GM19372 (cell line): ENCODE results near the gene IPP.
"Not testable (repeated sequence)": the region's sequence is repeated elsewhere in the genome, so short reads cannot be mapped to it uniquely, and the experiment has no call there.

Experiments
- ATAC-seq: cut with Tn5 transposase; IDR thresholded peaks from one replicate; pipeline ENCODE4 v1.9.1; 2021; ENCODE audit warnings: mild to moderate bottlenecking, low read depth, moderate library complexity; ENCODE audit not compliant: unreplicated experiment

IPP gene

DNA sequence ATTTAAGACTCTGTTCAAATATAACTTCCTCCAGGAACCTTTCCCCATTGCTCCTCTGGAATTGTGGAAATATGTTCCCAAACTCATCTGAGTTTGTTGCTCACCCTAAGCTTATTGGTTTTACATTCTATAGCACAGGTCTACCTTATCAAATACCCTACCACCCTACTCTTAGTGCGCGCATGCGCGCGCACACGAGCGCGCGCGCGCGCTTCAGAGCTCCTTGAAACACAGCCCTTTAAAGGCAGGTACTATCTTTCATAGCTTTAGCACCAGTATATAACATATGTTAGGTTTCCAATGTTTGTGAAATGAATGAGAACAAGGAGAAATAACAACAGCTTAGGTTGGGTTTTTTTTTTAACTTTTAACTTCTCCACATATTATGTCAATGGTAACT is 3.5 kb downstream of the IPP start:
- ATAC-seq: no peak

DNA sequence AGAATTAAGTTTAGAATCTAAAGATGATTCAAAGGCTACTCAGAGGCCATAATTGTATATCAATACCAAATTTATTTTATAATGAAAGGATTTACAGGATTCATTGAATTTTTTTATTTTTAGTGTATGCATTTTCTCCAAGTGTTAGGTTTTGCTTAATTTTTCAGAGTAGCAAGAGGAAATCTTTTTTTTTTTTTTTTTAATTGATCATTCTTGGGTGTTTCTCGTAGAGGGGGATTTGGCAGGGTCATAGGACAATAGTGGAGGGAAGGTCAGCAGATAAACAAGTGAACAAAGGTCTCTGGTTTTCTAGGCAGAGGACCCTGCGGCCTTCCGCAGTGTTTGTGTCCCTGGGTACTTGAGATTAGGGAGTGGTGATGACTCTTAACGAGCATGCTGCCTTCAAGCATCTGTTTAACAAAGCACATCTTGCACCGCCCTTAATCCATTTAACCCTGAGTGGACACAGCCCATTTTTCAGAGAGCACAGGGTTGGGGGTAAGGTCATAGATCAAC is 10.8 kb downstream of the IPP start:
- not testable (repeated sequence) for ATAC-seq

DNA sequence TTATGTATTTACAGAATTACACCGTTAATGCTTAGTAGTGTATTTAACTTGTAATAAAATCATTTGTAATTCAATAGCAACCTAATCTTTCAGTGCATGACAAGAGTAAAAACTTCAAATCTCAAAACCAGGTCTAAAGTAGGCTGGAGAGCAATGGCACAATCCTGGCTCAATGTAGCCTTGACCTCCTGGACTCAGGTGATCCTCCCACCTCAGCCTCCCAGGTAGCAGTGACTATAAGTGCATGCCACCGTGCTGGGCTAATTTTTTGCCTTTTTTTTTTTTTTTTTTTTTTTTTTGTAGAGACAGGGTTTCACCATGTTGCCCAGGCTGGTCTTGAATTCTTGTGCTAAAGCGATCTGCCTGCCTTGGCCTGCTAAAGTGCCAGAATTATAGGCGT is 11.3 kb downstream of the IPP start:
- ATAC-seq: no peak

DNA sequence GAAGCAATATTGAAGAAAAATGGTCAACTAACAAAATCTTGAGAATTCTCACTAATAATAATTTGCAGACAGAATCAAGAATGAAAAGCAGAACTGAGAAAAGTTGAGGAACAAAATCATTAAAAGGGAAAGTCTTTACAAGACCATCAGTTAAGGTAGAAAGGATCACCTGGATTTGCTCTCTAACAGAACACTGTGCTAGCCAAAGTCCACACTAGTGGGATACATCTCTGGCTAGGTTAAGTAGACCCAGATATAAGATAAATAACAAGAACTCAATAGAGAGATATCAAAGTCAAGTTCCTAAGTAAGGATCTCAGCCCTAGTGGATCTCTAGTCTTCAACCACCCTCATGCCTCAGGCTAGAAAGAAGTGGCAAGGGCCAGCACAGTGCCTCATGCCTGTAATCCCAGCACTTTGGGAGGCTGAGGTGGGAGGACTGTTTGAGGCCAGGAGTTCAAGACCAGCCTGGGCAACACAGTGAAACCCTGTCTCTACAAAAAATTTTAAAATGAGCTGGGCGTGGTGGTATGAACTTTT is 19.6 kb downstream of the IPP start:
- ATAC-seq: no peak

DNA sequence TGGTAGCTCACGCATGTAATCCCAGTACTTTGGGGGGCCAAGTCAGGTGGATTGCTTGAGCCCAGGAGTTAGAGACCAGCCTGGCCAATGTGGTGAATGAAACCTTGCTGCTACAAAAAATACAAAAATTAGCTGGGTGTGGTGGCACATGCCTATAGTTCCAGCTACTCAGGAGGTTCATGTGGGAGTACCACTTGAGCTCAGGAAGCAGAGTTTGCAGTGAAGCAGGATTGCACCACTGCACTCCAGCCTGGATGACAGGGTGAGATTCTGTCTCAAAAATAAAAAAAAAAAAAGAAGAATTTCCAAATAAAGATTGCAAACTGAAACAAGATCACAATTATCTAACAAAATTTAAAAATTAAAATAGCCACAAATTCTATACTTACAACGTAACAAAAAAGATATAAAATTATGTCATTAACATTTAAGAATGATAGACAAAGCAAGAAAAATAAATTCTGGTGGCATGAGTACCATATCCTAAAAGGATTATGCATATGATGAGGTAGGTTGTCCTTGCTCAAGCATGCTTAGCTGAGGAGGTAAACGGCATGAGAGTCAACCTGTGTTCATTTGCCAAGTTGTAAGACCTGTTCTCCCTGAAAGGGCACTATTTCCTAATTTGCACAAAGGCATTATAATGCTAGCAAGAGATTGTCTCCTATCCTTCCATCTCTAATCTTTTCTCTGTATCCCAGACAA is 20.2 kb downstream of the IPP start:
- no peak for ATAC-seq

DNA sequence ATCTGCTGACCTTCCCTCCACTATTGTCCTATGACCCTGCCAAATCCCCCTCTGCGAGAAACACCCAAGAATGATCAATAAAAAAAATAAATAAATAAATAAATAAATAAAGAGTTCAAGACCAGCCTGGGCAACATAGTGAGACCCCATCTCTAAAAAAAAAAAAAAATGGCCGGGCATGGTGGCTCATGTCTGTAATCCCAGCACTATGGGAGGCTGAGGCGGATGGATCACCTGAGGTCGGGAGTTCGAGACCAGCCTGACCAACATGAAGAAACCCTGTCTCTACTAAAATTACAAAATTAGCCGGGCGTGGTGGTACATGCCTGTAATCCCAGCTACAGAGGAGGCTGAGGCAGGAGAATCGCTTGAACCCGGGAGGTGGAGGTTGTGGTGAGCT is 24.4 kb downstream of the IPP start:
- not testable (repeated sequence) for ATAC-seq

DNA sequence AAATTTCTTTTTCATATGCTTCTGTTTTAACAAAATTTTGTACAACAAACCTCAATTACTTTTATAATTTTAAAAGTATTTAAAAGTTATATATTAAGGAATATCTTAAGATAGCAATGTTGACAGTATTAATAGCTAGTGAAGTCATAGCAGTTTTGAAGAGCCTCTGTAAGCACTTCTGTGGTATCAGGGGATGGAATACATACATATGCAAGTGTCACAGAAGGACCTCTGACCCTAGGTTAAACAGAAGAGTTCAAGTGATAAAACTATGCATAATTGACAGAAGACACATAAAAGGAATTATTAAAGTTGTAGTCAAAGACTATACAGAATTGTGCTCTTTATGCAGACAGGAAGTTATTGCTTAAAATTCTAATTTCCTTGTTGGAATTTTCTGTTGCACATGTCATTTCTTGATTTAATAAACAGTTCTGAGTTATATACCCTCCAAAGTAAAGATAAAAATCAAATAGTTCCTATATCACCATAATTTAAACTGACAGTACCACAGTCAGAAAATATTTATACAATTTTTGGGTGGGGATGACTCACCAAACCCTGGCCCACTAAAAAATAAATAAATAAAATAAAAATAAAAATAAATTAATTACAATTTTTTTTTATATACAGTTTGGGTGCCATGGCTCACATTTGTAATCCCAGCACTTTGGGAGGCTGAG is 27.1 kb downstream of the IPP start:
- ATAC-seq: no peak

DNA sequence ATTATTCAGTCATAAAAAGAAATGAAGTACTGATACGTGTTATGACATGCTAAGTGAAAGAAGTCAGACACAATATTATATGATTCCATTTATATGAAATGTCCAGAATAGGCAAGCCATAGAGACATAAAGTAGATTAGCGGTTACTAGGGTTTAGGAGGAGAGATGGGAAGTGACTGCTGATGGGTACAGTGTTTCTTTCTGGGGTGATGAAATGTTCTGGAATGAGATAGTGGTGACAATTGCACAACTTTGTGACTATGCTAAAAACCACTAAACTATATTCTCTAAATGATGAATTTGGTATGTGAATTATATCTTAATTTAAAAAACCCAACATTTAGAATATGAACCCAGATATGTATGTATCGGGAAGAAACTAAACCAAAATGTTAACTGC is 27.6 kb downstream of the IPP start:
- no peak for ATAC-seq

DNA sequence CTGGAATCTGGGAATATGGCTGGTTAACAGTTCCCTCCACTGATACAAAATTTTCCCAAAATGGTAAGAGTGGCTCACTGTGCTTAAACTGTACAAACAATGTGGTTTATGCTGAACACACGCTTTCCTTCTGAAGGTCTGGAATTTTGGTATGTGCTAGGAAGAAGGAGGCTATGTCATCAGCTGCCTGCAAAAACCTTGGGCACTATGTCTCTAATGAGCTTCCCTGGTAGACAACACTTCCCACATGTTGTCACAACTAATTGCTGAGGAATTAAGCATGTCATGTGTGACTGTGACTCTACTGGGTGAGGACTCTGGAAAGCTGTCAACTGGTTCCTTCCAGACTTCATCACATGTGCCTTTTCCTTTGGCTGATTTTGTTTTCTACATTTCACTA is 29.2 kb downstream of the IPP start:
- no peak for ATAC-seq

DNA sequence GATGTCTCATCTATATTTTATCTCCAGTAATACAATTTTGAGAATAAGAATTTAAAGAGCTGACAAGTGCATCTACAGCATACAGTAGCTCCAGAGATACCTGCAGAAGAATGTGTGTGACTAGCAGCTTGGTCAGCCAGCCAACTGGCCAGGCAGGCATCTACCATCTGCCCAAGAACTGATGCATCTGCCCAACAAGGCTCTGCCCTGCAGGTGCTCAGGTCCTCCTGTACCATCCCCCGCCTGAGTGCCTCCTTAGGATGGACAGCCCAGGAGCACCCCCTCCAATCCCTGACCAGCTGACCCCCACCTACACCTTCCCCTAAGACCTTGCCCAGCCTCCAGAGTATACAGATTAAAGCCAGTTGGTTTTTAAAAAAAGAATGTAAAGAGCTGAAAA is 32.2 kb downstream of the IPP start:
- ATAC-seq: no peak

DNA sequence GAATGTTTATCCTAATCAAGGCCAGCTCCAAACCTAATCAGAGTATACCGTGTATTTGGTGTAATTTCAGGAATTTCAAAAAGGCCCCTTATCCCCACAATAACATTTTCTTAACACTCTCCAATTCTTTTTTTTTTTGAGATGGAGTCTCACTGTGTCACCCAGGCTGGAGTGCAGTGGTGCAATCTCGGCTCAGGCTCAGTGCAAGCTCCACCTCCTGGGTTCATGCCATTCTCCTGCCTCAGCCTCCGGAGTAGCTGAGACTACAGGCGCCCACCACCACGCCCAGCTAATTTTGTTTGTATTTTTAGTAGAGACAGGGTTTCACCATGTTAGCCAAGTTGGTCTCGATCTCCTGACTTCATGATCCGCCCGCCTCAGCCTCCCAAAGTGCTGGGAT is 33.1 kb downstream of the IPP start:
- ATAC-seq: not testable (repeated sequence)

DNA sequence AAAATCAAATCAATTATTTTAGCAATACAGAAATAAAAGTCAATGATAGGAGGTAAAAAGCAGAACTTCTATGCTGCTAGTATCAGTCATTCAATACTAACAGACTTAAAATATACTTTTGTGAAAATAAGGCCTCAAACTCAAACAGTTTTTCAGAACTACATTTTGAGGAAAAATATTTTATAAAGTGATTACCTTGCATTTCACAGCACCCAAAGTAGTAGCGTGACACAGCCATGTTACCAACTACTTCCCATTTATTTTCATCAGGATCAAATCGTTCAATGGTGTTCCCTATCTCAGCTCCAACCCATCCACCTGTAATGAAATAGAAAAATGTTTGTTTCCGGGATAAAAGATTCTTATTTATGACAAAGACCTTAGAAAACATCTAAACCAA is 33.8 kb downstream of the IPP start:
- ATAC-seq: no peak

DNA sequence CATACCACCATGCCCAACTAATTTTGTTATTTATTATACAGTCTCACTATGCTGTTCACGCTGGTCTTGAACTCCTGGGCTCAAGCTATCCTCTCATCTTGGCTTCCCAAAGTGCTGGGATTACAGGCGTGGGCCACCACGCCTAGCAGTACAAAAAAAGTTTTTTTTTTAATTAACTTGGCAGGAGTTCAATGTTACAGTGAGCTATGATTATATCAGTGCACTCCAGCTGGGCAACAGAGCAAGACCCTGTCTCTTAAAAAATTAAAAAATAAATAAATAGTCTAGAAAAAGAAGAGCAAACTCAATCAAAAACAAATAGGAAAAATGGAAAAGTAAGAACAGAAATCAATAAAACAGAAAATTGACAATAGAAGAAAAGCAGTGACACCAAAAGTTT is 36.7 kb downstream of the IPP start:
- ATAC-seq: no peak

DNA sequence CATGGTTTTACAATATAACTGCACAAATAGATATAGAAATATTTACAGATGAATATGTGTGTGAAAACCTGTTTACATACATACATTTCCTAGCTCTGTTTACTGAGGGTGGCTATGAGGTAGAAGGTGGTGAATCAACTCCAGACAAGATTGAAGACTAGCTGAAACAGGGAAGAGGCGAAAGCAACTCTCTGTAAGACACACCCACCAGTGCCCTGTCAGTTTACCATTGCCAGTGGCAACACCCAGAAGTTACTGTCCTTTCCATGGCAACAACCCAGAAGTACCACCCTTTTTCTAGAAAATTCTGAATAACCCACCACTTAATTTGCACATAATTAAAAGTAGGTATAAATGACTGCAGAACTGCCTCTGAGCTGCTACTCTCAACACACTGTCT is 45.8 kb downstream of the IPP start:
- ATAC-seq: no peak

DNA sequence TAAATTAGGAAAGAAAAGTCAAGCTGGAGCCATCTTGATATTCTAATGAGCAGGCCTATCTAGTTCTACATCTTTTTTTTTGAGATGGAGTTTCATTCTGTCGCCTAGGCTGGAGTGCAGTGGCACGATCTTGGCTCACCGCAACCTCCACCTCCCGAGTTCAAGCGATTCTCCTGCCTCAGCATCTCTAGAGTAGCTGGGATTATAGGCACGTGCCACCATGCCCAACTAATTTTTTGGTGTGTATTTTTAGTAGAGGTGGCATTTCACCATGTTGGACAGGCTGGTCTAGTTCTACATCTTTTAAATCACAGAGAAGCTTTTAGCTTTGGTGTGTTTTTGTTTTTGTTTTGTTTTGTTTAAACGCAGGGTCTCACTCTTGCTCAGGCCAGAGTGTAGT is 55.6 kb downstream of the IPP start:
- ATAC-seq: no peak

DNA sequence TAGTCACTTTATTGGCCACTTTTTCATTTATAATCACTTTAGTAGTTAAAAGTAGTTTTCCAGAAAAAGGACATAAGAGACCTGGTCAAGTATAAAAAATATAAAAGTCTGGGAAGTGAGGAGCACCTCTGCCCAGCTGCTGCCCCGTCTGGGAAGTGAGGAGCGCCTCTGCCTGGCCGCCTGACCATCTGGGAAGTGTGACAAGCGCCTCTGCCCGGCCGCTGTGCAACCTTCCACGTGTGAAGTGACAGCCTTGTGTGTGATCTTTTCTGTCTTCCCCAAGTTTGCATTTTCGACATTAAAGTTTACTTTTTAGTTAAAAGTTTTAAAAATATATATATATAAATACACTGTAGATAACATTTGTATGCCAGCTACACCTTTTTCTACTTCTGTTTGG is 56.6 kb downstream of the IPP start:
- not testable (repeated sequence) for ATAC-seq

DNA sequence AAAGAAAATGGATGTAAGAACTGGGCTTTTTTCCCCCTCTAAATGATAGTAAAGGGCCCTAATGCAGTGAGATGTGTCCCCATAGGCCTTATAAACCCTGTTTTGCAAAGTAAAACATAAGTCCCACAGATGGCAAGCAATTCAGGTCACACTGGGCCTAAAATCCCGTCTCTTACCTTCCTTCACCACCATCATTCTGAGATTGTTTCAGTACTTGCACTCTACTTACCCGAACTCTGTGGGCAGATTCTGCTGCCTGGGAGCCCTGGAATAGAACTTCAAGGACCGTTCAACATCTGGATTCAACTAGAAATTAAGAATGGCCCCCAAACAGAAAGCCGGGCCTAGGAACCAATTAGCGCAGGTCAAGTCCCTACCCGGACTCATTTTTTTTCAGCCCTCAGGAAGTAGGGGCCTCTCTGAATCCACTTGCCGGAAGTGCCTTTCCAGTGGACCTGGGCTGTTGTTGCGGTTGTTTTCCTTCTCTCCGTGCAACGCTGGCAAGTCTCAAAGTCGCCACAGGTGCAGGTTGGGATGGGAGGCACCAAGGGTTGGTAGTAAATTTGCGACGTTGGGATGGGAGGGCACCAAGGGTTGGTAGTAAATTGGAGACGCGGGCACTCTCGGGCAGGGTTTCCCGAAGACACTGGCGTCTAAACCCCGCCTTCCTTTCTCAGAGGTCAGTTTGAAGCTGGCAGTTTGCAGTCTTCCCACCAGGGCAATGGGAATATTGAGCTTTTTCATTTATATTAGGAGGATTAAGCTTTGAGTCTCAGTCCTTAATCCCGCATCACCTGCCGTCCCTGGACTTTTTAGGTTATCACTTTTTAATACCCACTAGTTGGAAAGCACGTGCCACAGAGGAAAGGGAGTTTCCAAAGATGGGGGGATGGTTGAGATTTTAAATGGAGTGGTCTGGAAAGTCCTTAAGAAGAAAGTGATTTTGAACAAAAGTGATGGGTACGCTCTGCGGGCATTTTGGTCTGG is 62.4 kb downstream of the IPP start, which contains the start of gene TMEM69:
TMEM69 (plus strand) TSS at position 428 of the 987 bp plus-strand sequence. CDS start 2,888 bp downstream, outside the sequence.
- ATAC-seq: no peak

DNA sequence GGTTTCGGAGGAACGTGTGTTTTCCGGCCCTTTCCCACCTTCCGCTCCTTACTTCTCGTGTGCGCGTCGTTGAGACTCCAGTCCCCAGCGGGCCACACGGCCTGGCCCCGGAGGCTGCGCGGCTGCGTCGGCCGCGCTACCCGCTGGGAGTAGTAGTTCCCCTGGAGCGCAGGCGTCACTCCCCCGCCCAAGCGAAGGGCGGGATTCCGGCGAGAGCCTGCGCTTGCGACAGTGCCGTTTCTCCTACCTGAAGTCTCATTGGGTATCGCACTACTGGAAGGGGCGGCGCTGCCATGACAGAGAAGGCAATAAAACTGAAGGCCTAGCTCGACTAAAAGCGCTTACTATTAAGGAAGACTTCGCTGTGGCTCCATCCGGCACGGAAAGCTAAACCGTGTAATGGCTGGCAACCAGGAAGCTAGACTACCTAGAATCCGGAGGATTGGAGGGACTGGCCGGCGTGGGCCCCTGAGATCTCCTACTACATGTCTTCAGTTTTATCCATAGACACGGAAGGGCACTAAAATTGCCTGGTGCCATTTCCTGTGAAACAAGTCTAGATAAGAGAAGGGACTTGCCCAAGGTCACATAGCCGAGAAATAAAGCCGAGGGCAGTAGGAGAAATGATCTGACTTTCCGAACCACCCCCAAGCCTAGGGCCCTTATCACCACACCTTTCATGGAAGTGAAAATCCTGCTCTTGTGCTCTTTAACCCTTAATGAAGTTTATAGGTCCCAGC is 63.3 kb downstream of the IPP start:
- peak; percentile 70 for ATAC-seq

DNA sequence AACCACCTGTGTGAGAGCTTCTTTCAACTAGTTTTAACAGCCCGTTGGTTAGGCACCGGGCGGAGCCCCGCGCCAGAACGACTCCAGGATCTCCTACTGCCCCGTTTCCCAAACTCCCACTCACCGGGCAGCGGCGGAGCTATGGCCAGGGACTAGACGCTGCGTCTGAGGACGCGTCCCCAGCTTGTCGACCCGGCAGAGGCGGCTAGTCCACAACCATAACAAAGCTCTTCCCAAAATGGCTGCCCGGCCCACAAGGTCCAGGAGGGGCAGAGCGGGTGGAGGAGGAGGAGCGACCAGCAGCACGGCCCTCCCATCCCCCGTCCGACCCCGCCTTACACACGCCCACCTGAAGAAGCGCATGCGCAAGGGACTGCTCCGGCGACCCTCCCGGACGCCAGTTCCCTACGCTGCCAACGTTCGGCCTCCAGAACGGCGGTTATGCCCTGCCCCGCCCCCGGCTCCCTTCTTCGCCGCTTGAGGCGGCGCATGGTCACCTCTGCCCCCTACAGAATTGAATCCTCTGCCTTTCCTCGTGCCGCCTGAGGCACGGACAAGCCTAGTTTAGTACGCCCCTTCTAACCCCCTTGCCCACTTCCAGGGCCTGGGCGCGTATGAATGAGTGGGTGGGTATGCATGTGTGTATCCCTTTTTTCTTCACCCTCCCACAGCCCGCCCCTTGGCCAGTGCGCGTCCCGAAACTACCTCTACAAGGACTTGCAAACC is 64.0 kb downstream of the IPP start, which contains the start of gene GPBP1L1:
GPBP1L1 (minus strand) TSS at position 246 of the 726 bp plus-strand sequence. CDS start 27,446 bp downstream, outside the sequence.
- ATAC-seq: peak; percentile 55
